NCI-H526 treated with DMSO at 0.1 percent for 48 hours (cell line): ENCODE results near the gene BPIFB2.

Experiments used
- DNase-seq: peaks from one replicate; lab custom pipeline; 2025; lab: John Stamatoyannopoulos, UW

The BPIFB2 gene

DNA sequence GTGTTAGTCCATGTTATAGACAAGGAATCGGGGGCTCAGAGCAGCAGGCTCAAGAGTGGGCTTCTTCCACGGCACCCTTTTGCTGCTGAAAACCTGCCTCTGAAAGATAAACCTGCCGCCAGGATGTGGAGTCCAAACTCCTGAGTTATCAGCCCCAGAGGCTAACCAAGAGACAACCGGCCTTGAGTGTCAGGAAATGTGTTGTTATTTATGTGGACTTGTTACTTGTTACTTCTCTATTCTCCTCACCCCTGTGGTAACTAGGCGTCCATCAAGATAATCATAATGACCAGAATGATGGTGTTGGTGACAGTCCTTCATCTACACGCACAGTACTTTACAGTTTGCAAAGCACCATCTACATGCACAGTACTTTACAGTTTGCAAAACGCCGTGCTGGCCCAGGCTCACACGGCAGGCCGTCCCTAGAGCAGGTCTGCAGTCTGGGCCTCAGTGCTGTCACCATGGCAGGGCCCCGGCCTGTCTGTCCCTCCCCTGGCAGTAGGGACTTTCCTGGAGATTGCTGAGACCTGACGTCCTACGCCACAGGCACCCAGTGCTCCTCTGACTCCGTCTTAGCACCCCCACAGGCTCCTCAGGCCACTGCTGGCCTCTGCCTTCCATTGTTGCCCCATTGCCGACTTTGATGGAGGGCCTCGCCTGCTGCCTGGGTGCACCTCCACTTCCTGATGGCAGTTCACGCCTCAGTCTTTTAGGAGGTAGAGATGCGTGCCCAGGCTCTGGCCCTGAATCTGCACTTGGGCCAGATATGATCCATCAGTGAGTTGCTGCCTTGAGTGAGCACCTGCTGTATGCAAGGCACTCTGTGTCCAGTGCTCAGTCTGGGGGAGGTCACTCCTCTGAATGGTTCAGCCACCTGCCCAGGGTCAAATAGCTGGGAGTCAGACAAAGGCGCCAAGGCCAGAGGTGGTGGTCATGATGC, 62.9 kb downstream of the BPIFB2 start:
- no peak for DNase-seq

DNA sequence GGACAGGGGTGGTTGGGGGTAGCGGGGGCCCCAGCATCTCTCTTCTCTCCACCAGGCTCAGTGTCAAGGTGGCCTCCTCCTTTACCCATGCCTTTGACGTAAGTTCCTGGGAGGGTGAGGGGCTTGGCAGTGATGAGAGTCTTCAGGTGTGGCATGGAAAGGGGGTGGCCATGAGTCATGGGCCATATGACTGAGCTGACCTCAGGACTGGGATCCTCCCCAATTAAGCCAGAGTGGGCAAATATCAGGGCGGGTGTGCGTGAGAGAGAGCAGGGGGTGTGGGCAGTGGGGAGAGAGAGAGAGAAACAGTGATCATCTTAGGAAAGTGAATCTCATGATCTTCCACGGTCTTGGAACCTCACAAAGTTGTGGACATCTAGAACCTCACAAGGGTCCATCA, 63.7 kb downstream of the BPIFB2 start:
- DNase-seq, result no peak

DNA sequence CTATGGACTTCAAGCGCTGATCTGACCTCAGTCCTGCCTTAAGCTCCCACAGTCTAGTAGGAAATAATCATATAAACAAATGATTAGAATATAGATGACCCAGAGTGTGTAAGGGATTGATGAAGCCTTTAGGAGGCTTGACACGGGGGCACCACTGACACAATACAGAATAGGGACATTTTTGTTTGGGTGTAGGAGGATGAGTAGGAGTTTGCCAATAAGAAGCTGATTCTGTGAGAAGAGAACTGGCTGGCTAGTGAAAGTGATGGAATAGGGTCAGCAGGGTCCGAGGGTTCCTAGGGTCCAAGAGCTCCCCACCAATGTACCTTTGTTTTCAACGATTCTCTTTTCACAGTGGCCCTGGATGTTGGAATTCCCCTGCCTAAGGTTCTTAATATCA, 64.9 kb downstream of the BPIFB2 start:
- no peak for DNase-seq

DNA sequence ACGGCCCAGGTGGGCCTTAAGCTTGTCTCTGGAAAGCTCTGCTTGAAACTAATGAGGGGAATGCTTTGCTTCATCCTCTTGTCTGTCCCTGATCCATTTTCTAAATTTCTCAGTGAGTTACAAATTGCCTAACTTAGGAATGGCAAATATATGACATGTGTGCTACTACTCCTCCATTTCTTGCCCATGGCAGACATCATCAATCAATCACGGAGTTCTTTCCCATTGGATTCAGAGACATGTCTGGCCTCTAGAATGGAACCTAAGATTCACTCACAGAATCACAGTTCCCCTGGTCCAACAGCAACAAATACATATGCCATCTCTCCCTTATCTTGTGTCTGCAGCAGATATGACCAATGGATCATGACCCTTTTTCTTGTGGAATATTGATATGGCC, 65.3 kb downstream of the BPIFB2 start:
- no peak for DNase-seq
